ENCODE results near the gene KIAA1755. TPM values are rescaled to one million over a fixed set of nuclear protein-coding genes. Genes with fewer than 3 reads are reported as not detected.
A peak's percentile ranks its signal among the peaks of the same experiment; 100 is the strongest.

KIAA1755 gene
- total and polyA plus RNA-seq, 7 donors: 1.2 to 39.1 (median 11.6) TPM; not detected in 1

DNA sequence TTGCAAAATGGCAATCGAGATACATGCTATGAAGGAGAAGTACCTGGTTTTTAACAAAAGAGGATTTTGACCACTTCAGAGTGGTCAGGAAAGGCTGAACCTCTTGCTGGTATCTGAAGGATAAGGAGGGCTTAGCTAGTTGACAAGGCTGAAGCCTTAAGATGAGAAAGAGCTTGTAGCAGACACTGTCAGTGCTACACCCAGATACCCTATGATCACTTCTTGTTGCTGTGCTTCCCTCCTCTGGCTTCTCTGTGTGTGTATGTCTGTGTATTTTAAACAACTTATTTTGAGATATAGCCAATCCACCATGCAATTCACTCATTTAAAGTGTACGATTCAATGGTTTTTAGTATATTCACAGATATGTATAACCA lies 56.6 kb downstream of the KIAA1755 start:
- DNase-seq: no peak
- Histone ChIP-seq H3K4me1 (no peaks in the 10 kb centered on the region), H3K27ac (no peak overlapping the region), H3K36me3 (no peaks in the 10 kb centered on the region), H3K4me3 (no peak overlapping the region), H3K9me3 (no peaks in the 10 kb centered on the region), H3K27me3 (no peaks in the 10 kb centered on the region)
- intact Hi-C loops (cut with DNase I): no loop called here
- 70 to 83% methylated on average over 2 of the region's 2 CpGs for WGBS, 2 donors
- no peak for TF ChIP-seq EP300 (IDR thresholded peaks at IDR 0.05)
- no peak for TF ChIP-seq POLR2A (IDR thresholded peaks at IDR 0.05)
- TF ChIP-seq, protein P1, sequence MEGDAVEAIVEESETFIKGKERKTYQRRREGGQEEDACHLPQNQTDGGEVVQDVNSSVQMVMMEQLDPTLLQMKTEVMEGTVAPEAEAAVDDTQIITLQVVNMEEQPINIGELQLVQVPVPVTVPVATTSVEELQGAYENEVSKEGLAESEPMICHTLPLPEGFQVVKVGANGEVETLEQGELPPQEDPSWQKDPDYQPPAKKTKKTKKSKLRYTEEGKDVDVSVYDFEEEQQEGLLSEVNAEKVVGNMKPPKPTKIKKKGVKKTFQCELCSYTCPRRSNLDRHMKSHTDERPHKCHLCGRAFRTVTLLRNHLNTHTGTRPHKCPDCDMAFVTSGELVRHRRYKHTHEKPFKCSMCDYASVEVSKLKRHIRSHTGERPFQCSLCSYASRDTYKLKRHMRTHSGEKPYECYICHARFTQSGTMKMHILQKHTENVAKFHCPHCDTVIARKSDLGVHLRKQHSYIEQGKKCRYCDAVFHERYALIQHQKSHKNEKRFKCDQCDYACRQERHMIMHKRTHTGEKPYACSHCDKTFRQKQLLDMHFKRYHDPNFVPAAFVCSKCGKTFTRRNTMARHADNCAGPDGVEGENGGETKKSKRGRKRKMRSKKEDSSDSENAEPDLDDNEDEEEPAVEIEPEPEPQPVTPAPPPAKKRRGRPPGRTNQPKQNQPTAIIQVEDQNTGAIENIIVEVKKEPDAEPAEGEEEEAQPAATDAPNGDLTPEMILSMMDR (IDR thresholded peaks at IDR 0.05): no peak
- TF ChIP-seq POLR2AphosphoS5 (IDR thresholded peaks at IDR 0.05): no peak

DNA sequence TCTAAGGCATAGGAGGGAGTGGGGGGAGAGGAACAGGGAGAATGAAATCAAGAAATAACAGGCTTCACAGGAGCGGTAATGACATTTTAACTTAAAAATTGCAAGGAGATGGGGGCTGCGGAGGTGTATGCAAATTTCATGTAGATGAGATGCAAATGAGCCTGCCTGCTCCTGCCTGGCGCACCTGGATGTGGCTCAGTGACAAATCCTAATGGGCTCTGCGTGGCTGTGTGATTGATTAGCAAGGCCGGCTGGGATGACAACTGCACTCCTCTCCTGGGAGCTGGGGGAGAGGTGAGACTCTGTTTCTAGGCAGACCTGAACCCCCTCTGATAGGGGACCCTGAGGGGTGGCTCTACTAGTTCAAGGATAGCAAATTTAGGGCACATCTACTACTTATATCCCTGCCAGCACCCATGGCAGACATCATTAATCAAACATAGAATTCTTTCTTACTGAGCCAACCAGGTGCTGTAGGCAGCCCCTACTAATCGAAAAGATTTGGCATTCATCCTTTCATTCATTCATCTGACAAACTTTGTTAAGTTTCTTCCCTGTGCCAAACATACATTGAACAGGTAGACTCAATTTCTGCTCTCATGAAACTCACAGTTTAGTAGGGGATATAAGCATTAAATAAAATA lies 57.1 kb downstream of the KIAA1755 start:
- intact Hi-C loops (cut with DNase I): no loop called here
- H3K27ac ChIP-seq: no peak overlapping the region
- no peaks in the 10 kb centered on the region for H3K27me3 ChIP-seq
- no peaks in the 10 kb centered on the region for H3K9me3 ChIP-seq
- no peaks in the 10 kb centered on the region for H3K4me1 ChIP-seq
- DNase-seq: peak; percentile 29
- H3K36me3 ChIP-seq: no peaks in the 10 kb centered on the region
- TF ChIP-seq EP300 (IDR thresholded peaks at IDR 0.05): no peak
- TF ChIP-seq, protein P1 (IDR thresholded peaks at IDR 0.05): no peak
- TF ChIP-seq POLR2A (IDR thresholded peaks at IDR 0.05): no peak
- TF ChIP-seq POLR2AphosphoS5 (IDR thresholded peaks at IDR 0.05): no peak
- H3K4me3 ChIP-seq: no peak overlapping the region
- 68 to 85% methylated on average over 6 of the region's 6 CpGs for WGBS, 2 donors

DNA sequence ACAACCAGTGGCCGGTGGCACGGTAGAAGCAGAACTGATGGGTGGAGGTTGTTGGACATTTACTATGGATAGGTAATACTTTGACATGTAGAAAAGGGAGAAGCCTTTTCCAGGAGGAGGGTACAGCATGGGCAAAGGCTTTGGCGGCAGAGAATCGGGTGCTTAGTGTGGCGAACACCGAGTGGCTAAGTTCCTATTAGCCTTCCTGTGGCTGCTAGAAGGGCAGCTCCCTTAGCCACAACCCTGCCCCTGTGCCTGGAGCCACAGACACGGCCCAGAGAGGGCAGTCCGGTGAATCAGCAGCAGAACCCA lies 57.6 kb downstream of the KIAA1755 start:
- intact Hi-C loops (cut with DNase I): no loop called here
- no peak for TF ChIP-seq POLR2AphosphoS5 (IDR thresholded peaks at IDR 0.05)
- TF ChIP-seq, protein P1 (IDR thresholded peaks at IDR 0.05): no peak
- TF ChIP-seq POLR2A (IDR thresholded peaks at IDR 0.05): no peak
- no peak for TF ChIP-seq EP300 (IDR thresholded peaks at IDR 0.05)
- 82 to 87% methylated on average over 8 of the region's 8 CpGs for WGBS, 2 donors
- DNase-seq: peak; percentile 15
- H3K9me3 ChIP-seq: no peaks in the 10 kb centered on the region
- no peak overlapping the region for H3K4me3 ChIP-seq
- H3K27ac ChIP-seq: no peak overlapping the region
- no peaks in the 10 kb centered on the region for H3K27me3 ChIP-seq
- no peaks in the 10 kb centered on the region for H3K4me1 ChIP-seq
- no peaks in the 10 kb centered on the region for H3K36me3 ChIP-seq

DNA sequence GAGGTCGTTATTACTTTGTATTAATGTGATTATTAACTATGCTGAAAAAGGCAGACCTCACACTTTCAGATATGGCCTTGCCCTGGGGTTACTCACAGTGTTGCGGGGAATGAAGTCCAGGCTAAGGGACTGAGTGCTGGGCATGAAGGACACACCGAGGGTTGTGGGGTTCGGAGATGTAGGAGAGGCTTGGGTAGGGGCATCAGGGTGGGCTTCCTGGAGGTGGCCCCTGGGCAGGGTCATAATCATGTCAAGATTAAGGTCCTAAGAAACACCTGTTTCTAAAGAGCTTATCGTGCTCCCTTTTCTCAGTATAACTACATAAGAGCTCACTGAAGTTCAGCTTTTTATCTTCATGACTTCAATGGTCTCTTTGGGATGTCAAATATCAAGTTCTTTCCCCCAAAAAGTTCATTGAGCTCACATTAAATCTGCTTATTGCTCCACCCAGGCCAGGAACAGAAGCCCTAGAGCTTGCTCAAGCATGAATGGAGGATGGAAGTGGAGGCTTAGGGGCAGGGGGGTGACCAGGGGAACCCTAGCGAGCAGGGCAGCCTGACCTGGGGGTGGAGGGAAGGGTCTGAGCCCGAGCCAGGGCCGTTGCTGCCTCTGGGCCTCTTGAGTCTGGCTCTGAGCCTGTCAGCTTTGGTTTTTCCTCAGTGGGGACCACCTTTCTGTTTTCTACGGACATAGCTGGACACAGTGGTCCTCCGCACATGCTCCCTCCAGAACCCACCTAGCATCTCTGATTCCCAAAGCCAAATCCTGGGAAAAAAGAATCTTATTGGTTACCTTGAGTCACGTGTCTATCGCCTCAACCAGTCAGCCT lies 58.2 kb downstream of the KIAA1755 start:
- Histone ChIP-seq H3K4me1 (no peaks in the 10 kb centered on the region), H3K9me3 (no peaks in the 10 kb centered on the region), H3K4me3 (no peak overlapping the region), H3K36me3 (no peaks in the 10 kb centered on the region), H3K27me3 (no peaks in the 10 kb centered on the region), H3K27ac (no peak overlapping the region)
- TF ChIP-seq EP300 (IDR thresholded peaks at IDR 0.05) (no peak), POLR2A (IDR thresholded peaks at IDR 0.05) (no peak), POLR2AphosphoS5 (IDR thresholded peaks at IDR 0.05) (no peak)
- TF ChIP-seq, protein P1 (IDR thresholded peaks at IDR 0.05): no peak
- intact Hi-C loops (cut with DNase I): no loop called here
- 74 to 89% methylated on average over 12 of the region's 12 CpGs for WGBS, 2 donors
- DNase-seq: peak; percentile 28
